ENCODE results near the gene FRMD4B.

Gene FRMD4B

DNA sequence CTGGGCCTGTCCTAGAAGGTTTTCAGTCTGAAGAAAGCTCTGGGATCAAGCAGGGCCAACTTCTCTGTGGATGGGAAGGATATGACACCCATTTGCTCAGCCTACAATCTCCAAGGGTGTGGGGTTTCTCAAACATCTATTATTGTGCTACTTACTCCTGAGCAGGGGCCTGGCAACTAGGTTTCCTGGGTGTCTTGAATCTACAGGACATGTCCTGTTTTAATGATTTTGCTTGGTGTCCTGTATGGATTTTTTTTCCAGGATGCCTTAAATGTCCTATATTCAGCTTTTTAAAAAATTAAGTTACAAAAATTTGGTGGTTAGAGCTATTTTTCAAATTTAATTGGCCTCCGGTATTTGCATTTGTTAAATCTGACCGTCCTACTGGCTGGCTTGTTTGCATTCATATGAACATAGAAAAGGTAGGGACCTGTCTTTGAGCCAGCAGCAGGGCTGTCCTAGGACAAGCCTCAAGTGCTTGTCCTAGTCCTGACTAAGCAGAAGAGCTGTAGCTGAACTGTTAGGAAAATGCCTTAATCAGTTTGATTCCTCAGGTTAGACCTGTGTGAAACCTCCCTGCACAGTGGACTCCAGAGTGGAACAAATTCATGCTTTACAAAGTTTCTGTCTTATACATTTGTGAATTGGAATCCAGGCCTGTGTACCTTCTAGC is 223.4 kb downstream of the FRMD4B start:
- DNase-seq, result no peak

DNA sequence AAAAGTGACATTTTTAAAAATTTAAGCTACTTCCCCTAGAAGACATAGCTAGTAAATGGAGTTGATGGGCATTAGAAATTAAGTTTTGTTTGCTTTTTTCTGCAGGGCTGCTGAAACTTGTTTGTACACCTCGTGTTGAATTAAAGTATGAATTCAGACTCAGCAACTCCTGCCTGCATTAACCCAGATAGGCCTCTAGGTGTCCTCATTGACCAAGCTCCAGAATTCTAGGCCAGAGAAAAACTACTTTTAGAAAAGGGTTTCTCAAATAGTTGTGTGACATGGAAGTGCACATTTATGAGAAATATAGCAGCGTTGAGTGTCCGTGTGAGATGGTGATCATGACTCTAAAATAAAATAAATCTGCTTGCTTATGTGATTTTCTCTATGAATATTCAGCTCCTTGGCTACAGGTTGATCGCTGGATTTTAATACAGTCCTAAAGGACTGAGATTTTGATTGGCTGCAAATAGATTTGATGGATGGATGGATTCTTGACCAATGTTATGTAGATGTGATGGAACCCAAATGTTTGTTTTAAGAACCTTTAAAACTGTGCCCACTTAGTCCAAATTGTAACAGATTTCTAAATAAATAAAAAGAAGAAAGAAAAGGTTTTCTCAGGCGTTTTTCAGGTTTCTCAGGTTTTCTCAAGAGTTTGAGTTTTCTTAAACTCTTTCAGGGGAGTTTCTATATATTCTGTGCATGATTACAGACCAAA is 224.1 kb downstream of the FRMD4B start:
- DNase-seq, result peak; percentile 28

DNA sequence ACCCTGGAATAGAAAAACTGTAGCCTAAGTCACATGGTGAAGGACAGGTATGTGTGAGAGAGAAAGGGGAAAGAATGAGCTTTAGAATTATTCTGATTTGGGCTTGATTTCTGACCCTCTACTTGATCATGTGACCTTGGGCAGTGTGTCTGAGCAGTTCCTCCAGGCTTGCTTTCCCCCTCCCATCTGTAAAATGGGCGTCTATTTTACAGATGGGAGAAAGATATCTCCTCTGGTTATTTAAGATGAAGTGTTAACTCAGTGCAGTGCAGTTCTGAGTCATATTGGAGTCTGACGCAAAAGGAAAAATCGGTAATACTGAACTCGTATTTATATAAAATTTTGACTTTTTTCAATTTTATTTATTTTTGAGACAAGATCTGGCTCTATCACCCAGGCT is 225.4 kb downstream of the FRMD4B start:
- DNase-seq, result no peak

DNA sequence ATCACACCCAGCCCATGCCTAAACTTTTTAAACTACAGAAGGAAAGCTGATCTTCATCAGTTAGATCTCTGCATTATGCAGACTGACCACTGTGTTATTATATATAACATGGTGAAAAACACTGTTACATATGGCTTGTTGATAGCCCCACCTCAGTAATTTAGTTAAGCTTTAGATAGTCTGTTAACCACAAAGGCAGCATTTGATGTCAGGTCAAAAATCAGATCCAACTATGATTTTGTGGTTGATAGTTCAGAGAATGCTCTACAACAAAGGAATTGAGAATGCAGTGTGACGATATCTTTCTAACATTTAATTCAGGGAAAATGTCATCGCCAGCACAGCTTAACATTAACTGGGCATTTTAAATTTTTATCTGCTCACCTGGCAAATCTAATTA is 225.8 kb downstream of the FRMD4B start:
- DNase-seq, result no peak

DNA sequence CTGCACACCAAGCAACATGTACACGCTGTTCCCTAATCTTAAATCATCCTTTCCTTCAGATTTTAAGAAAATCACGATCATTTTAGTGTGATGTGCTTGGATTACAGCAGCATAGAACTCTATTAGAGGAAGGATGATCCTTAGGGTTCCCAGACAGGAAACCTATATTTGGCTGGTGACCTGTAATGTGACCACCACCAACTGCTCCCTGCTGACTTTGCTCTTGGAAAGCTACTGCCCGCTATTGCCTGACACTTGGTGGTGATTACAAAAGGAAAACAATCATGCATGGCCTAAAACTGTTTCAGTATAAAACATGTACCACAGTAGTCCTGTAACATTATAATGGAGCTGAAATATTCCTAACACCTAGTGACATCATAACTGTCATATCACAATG is 236.3 kb downstream of the FRMD4B start:
- no peak for DNase-seq

DNA sequence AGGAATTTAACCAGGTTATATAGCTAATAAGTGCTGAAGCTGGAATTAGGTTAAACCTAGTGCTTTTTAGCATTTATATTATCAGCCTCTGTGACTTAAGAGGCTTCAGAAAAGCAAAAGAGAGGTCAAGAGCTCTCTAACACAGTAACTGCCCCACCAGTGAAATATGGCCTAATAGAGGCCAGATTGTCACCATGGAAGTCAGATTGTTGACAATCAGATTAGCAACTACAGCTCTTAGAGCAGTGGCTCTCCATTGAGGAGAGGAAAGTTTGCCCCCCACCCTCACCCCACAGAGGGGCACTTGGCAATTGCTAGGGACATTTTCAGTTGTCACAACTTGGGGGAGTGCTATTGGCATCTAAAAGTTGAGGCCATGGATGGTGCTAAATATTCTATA is 240.2 kb downstream of the FRMD4B start:
- DNase-seq, result no peak

DNA sequence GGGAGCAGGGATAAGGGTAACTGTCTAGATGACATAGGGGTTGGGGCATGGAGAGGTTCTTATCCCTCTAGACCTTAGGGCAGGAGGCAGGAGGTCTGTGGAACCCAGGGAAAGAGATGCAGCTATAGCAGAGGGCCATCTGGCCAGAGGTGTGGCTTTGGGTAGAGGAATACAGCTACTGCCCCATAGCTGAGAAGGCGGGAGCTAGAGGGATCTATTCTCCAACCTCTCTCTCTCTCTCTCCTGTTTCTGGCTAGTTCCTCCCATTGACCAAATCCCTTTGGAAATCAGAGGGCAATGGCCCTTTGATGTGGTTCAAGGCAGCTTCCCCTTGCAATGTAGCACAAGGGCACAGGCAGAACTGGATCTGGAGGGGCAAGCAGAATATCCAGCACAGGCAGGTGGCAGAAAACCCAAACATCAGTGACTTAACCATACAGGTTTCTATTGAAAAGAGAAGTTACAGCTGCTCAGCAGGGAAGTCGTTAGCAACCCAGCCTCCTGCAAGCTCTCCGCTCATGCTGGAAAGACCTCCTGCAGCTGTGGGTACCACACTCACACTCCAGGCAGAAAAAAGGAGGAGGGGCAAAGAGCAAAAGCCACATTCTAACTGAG is 241.2 kb downstream of the FRMD4B start:
- DNase-seq, result peak; percentile 76

DNA sequence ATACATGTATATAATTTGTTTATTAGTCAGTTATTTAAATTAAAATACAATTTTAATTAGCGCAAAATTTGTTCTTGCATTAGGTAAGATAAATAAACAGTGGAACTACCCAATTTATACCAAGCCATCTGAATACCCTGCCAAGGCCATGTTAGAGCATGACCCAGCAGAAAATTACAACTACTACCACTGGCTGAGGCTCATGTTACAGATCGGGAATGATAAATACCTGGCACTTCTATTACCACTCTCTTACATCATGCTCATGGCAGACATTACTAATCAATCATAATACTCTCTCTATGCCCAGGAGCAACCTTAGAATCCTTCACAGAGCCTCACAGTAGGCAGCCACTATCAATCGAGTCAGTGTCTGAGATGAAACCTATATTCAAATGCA is 242.3 kb downstream of the FRMD4B start:
- DNase-seq, result peak; percentile 26

DNA sequence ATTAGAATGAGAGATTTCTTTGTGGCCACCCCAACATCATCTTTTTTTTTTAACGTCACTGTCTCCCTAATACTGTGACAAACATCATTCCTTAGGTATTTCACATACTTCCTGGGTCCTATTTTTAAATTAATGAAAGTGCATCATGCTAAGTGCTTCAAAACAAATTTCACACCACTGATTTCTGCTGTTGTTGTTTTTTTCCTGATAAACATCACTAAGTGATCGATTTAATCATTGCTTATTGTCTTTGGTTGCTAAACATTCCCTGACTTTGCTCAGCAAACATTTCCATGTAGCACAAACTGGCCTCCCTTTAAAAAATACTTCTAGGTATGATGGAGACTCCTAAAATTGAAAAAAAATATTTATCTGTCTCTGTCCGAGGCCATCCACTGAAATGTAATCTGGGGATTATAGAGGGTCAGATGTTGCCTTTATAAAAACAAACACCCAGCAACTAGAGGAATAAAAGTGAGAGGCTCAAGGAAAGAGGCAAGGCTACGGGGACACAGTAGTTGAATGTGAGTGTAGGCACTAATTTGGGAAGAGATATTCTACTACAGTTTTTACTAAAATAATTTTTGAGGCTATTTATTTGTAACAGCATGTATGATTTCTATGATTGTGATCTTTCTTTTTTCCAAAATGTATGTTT is 243.0 kb downstream of the FRMD4B start:
- no peak for DNase-seq

DNA sequence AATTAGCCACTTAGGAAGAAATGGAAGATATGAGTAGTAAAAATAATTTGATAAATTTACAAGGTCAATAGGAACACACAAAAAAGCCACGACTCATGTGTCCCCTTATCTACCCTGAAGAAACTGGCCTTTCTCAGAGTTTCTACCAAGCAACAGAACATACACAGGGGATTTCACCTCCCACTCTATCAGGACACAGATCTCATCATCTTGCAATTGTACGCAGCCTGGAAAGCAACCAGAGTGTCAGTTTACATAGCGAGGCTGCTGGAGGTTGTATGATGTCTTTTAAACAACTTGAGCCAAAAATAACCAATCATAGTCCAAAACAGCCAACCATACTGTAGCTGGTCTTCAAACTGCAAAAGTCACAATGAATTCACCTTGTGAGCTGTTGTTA is 243.8 kb downstream of the FRMD4B start:
- no peak for DNase-seq

DNA sequence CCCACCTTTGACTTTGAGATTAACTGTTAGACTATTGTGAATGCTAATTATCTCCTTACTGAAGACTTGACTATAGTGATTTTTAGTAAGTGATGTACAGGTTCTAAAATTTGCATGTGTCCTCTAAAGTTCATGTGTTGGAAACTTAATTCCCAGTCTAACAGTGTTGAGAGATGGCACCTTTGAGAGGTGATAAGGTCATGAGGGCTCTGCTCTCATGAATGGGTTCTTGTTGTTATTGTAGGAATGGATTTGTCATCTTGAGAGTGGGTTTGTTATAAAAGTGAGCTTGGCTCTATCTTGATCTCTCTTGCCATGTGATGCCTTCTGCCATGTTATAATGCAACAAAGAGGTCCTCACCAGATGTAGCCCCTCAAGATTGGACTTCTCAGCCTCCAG is 244.6 kb downstream of the FRMD4B start:
- DNase-seq, result no peak

DNA sequence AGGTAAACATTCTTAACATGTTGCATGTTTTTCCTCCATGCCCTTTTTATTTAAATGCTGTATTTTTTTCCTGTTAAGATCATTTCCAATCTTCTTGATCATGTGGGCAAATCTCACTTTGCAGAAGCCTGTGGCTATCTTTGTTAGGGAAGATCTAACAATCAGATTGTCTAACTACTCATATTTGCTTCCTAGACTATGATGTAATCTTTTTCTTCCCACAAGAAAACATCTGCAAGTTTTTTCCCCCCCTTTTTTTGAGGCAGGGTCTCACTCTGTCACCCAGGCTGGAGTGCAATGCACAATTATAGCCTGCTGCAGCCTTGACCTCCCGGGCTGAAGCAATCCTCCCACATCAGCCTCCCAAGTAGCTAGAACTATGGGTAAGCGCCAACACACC is 248.5 kb downstream of the FRMD4B start:
- DNase-seq, result no peak

DNA sequence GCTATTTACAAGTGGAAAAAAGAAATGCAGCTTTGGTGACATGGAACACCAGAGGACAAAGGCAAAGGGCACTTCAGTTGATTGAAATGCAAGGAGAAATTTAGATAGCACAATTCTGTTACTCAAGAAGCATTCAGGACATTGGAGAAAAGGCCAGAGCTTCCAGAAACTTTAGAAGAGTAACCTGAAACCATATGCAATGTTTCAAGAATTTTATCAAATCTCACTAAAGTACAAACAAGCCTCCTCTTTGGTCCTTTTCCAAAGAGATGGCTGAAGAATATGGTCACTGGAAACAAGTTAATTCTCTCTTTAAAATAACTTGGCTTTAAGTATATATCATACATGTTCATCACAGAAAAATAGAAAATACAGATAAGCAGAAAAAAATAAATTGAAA is 248.9 kb downstream of the FRMD4B start:
- DNase-seq, result no peak

DNA sequence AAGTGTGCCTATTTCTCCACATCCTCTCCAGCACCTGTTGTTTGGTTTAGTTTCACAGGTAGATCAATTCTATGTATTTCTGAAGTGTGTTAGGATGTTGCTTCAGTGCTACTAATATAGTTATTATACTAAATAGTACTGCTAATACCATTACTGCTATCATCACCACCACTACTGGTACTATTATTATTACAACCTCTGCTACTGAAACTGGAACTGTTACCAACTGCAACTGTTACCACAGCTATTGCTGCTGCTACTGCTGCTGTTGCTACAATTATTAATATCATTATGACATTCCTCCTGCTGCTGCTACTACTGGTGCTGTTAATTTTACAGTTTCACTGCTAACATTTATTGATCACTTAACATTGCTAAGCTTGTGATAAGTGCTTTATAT is 255.2 kb downstream of the FRMD4B start:
- DNase-seq, result no peak

DNA sequence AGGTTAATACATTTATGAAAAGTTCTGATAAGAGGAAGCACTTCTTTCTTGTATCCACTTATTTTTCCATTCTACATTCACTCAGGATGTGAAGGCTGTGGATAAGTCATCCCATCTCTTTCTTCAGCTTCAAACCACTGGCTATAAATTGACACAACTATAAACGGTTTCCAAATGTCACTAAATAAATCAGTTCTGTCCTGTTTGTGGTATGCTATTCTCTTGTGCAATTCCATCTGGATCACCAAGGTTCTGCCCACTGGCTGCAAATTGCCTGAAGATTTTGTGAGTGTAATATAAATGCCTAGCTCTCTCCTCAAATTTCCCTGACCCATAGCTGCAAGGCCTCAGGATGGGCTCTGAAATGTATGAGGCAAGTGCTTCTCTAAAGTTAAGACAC is 256.4 kb downstream of the FRMD4B start:
- no peak for DNase-seq

DNA sequence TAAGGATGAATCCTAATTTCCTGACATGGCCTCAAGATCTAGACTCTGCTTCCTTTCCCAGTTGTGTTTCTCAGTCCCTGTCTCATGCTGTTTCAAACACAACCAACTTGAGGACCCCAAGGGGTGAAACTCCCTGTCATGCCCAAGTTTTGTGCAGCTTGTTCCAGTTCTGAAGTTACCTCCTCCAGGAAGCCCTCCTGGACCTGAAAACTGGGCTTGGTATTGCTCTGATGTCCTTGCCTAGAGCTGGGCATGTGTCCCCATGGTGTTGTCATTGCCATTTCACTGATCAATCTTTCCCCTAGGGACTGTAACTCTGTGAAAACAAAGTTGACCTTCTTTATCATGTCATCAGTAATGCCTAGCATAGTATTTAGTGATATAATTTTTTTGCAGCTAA is 257.4 kb downstream of the FRMD4B start:
- DNase-seq, result no peak

DNA sequence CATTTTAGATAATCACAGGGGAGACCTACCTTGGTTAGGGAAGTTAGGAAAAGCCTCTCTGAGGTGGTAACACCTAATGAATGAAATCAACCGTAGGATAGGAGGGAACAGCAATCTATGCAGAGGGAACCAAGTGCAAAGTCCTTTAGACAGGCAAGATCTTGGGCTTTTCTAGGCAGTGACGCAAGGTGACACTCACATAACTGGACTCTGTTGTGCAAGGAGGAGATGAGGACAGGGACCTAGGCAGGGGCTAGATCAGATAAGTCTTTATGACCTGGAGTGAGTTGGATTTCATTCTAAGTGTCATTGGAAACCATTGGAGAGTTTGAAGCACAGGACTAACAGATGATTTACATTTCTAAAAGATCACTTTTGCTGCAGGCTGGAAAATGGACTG is 258.9 kb downstream of the FRMD4B start:
- DNase-seq, result no peak

DNA sequence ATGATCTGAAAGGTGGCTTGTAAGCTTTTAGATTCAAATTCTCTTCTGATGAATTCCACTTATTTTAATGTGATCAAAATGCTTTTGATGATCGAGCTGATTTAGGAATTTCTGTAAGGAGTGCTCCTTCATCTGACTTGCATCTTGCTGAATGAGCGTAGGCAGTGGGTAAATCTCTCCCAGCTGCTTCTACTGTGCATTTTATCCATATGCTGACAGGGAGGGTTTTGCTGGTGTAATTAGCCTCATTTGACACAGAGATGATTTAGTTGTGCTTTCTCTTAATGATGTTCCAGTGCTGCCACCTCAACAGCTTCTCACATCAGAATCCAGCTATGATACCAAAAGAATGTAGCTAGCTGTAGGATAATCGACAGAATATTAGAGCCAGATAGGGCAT is 259.7 kb downstream of the FRMD4B start:
- no peak for DNase-seq

DNA sequence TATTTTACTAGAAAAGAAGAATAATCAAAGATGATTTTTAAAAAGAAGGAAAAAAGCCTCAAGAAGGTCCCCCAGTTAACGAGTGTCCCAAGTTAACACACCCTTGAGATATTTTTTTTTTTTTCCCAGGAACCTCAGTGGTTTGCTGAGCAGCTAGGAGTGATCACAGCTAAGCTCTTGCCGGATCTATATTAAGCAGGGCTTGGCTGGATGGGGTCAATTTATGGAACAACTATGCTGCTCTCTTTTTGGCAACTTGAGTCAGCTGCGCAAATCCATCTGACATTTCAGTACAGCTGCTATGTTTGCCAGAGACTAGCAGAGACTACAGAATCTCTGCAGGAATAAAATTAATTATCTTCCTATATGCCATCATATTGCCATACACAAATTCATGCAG is 263.5 kb downstream of the FRMD4B start, which contains the start of gene LMOD3:
Gene LMOD3 (minus strand): TSS at position 193 of the 400 bp plus-strand sequence. CDS start 209 bp downstream, outside the sequence.
- DNase-seq, result no peak

DNA sequence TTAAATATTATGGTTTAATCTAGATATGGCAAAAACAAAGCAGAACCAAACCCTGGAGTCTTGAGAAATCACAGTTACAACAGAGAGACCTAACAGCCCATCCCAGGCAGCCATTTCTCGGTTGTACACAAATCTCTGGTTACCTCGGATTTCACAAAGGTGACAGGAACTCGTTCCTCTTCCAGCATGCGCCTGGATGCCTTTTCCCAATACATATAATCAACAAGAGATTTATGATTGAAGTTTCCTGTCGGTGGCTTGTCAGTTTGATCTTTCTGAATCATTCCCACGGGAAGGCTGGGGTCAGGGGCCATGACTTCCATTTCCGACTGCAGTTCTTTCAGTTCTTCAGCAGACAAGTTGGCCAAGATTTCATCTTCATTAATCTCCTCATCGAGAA is 263.9 kb downstream of the FRMD4B start:
- DNase-seq, result no peak

DNA sequence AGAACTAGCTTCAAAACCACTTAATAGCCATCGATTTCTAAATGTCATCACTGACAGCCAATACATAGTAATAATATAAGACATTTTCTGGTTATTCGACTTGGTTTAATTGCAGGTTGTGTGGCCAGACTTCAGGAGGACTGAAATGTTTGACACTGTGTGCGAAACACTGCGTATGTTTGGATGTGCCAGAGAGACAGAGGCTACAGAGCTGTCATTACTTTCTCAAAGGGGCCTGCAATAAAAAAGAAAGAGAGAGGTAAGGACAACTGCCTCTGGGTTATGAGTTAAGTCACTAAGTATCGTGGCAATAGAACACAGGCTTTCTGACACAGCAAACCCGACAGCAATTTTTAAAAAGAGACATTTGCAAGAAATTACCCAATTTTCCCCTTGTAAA is 264.4 kb downstream of the FRMD4B start:
- no peak for DNase-seq

DNA sequence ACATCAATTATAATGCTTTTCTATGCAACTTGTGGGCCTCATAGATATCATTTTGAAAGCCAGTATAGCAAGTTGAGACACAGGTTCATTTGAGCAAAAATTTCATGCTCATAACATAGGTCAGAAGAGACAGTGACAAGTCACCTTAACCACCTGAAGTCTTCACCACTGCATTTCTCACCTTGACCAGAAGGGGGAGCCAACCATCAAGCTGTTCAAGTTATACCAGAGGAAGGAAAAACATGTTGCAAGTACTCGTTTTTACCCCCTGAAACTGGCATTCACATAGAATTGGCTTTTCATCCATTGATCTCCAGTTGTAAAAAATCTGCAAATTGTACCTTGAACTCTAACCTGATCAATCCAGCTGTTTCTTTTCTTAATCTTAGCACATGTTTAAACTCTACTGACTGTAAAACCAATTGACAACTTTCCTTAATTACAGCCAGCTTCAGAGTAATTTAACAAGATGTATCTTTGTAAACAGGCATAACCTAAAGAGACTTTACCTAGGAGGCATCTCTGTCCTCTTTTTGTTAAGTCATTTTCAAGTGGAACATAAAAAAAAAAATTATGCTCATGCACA is 264.9 kb downstream of the FRMD4B start:
- peak; percentile 68 for DNase-seq
